Measurements from ENCODE around the gene NTHL1. TPM values are rescaled to one million over a fixed set of nuclear protein-coding genes. Genes with fewer than 3 reads are reported as not detected.
A peak's percentile ranks its signal among the peaks of the same experiment; 100 is the strongest.

Gene NTHL1
- total RNA-seq, 1 experiment from 2014 or later = 35.6 TPM

GRCh38 chr16:2042171-2042985, 5.3 kb downstream of the NTHL1 start:
- no peak for DNase-seq (ENCODE audit: low read depth)

- peak; percentile 94 for DNase-seq (ENCODE audit: low read depth)
These were observed 6.7 kb downstream of the NTHL1 start for GRCh38 chr16:2040787-2041522.

DNA sequence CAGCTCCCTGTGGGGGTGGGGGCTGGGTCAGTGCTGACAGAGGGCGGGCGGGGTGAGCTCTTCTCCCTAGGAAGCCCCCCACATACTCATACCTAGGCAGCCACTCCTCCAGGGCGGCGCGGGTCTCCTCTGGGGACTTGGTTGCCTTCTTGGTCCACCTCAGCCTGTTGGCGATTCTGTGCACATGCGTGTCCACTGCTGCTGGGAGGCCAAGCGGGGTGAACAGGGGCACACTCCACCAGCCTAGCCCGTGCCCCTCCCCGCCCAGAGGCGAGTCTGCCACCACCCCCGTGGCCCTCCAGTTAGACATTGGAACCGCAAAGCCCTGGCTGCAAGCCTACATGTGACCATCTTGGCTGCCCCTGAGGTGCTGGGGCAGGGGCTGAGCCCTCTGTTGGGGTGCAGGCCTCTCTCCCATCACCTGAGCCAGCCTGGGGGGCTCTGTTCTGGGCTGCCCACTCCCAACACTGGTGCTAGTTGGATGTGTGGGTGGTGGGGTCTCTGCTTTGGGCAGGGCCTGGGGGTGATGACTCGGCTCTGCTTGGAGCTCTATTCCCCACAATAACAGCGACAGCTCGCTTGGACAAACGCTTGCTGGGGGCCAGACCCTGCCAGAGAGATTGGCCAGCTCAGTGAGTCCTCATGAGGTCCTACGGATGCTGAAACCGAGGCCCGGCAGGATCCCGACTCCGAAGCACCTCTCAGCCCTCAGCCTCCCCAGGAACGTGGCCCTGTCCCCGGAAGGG, 7.4 kb downstream of the NTHL1 start:
- peak; percentile 73 for DNase-seq (ENCODE audit: low read depth)

- DNase-seq (ENCODE audit: low read depth) = peak; percentile 72
These were observed 8.2 kb downstream of the NTHL1 start for GRCh38 chr16:2039274-2040031.

- DNase-seq (ENCODE audit: low read depth) = no peak
These were observed 9.0 kb downstream of the NTHL1 start for GRCh38 chr16:2038382-2039231.

DNA sequence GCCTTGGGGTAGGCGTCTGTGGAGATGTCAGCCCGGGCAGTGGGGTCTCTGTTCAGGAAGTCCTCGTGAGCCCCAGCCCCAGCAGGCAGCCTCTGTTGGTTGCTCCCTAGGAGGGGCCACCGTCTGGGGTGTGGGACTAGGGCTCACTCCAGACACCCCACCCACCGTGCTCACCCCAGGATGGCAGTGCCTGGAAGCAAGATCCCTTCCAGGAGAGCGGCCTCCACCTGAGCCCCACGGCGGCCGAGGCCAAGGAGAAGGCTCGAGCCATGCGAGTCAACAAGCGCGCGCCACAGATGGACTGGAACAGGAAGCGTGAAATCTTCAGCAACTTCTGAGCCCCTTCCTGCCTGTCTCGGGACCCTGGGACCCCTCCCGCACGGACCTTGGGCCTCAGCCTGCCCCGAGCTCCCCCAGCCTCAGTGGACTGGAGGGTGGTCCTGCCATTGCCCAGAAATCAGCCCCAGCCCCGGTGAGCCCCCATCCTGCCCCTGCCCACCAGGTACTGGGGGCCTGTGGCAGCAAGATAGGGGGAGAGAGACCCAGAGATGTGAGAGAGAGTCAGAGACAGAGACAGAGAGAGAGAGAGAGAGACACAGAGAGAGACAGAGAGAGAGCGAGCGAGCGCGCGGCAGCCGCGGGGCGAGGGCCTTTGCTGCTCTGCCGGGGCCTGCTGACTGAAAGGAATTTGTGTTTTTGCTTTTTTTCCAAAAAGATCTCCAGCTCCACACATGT, 9.8 kb downstream of the NTHL1 start:
- no peak for DNase-seq (ENCODE audit: low read depth)

DNA sequence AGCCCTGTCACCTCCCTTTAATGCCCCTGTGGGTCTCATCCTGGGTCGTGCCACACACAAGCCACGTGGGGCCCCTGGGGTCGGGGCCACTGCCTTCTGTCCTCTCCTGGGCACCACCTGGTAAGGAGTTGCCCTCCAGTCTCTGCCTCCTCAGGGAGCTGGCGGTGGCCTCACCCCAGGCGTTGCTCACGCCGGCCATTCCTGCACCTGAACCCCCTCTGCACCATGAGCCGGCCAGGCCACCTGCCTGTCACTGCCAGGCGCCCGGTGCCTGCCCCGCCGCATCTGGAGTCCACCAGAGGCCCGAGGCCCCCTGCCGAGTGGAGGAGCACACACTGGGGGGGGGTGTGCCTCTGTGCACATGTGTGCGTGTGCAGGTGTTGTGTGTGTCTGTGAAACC, 10.5 kb downstream of the NTHL1 start:
- DNase-seq (ENCODE audit: low read depth) = no peak

DNA sequence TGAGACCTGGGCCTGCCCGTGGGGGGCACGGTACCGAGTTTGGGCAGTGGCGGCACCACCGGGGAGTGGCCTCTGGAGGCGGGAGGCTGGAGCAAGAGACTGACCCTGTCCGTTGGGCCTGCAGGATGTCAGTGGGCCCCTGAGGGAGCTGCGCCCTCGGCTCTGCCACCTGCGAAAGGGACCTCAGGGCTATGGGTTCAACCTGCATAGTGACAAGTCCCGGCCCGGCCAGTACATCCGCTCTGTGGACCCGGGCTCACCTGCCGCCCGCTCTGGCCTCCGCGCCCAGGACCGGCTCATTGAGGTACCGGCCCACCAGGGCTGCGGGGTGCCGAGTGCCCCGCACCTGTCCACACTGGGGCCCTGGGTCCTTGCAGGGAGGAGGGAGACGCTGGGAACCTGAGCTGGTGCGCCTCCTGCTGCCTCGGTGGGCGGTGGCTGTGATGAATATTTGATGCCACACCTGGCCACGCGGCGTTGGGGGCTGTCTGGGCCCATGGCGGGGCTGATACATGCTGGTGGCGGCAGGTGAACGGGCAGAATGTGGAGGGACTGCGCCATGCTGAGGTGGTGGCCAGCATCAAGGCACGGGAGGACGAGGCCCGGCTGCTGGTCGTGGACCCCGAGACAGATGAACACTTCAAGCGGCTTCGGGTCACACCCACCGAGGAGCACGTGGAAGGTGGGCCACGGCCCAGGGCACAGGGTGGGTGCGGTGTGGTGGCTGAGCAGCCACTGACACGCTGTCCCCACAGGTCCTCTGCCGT, 11.3 kb downstream of the NTHL1 start:
- DNase-seq (ENCODE audit: low read depth) = no peak

- peak; percentile 95 for DNase-seq (ENCODE audit: low read depth)
These were observed 12.0 kb downstream of the NTHL1 start for GRCh38 chr16:2035431-2036199.

- no peak for DNase-seq (ENCODE audit: low read depth)
These were observed 12.8 kb downstream of the NTHL1 start for GRCh38 chr16:2034696-2035430.

GRCh38 chr16:2033909-2034695, 13.5 kb downstream of the NTHL1 start:
- peak; percentile 30 for DNase-seq (ENCODE audit: low read depth)

- peak; percentile 90 for DNase-seq (ENCODE audit: low read depth)
These were observed 14.4 kb downstream of the NTHL1 start for GRCh38 chr16:2033057-2033908.

GRCh38 chr16:2032285-2033056, 15.2 kb downstream of the NTHL1 start:
- DNase-seq (ENCODE audit: low read depth) = peak; percentile 73

DNA sequence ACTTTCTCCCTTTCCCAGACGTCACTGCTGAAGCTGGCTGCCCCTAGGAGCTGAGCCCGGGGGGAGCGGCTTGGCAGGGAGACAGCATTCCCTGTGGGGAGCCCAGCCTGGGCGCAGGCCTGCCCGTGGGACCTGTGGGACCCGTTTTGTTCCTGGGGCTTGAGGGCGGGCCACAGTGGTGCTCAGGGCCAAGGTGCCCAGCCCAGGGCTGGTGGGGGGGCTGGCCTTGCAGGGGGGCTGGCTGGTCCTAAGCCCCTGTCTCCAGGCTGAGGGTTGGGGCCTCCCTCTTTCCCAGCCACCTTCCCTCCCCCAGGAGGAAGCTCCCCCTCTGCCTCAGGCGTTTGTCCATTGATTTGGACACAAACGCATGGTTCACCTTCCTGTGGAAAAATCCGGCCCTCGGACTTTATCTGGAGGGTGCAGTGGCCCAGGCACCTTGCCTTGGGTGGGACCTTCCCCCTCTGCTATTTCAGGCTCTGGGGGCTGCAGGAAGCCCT, 16.5 kb downstream of the NTHL1 start:
- no peak for DNase-seq (ENCODE audit: low read depth)

- DNase-seq (ENCODE audit: low read depth) = no peak
These were observed 17.6 kb downstream of the NTHL1 start for GRCh38 chr16:2030036-2030435.
